Gastrocnemius medialis (tissue), 4 donors: ENCODE results near the gene WWOX.

Source experiments
- POLR2A ChIP-seq, 2 donors: fragments of 450-650 bp; IDR thresholded peaks; one replicate each; pipeline ENCODE4 v1.6.1; 2017; ENCODE audit warnings: antibody characterized with exemption in 2 of 2, mild to moderate bottlenecking in 2 of 2, moderate library complexity in 2 of 2
- TF ChIP-seq, protein P1 (sequence below), 5 experiments: fragments of 450-650 bp in 3 of 5; fragments of 200-600 bp in 2 of 5; sonication (generic) in 2 of 5; IDR thresholded peaks in 4 of 5; conservative IDR thresholded peaks in 1 of 5; 1 replicate in 4 of 5; 2 replicates in 1 of 5; pipeline ENCODE4 v1.5.1; 2016 to 2019; ENCODE audit warnings: antibody characterized with exemption in 5 of 5, mild to moderate bottlenecking in 3 of 5, moderate library complexity in 3 of 5

DNA sequence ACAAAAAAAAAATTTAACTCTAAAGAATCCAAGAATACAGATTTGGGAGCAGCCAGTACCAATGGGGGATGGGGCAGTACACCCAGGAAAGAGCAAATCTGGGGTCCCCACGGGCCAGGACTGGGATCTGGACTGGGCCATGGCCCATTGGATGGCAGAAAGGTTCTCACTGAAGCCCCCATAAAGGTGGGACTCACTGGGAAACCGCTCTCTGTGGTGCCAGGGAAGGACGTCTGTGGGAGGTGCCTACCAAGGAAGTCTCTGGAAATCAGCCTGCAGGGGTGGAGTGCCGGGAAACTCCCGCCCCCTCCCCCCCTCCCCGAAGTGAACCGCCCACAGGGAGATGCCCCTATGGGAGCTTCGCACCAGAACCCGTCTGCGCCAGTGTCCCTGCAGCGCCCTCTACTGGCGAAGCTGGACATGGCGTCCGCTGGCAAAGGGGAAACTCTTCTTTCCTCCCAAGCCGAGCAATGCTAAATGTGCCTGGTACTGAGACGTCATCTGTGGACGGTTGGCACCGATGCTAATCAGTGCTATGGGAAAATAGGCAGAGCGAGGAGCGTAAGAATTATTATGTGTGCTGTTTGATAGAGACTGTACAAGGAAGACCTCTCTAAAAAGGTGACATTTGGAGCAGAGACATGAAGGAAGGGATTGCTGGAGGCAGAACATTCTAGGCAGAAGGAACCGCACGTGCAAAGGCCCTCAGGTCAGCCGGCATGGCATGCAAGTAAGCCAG lies 671.1 kb downstream of the WWOX start:
- TF ChIP-seq, protein P1, sequence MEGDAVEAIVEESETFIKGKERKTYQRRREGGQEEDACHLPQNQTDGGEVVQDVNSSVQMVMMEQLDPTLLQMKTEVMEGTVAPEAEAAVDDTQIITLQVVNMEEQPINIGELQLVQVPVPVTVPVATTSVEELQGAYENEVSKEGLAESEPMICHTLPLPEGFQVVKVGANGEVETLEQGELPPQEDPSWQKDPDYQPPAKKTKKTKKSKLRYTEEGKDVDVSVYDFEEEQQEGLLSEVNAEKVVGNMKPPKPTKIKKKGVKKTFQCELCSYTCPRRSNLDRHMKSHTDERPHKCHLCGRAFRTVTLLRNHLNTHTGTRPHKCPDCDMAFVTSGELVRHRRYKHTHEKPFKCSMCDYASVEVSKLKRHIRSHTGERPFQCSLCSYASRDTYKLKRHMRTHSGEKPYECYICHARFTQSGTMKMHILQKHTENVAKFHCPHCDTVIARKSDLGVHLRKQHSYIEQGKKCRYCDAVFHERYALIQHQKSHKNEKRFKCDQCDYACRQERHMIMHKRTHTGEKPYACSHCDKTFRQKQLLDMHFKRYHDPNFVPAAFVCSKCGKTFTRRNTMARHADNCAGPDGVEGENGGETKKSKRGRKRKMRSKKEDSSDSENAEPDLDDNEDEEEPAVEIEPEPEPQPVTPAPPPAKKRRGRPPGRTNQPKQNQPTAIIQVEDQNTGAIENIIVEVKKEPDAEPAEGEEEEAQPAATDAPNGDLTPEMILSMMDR (IDR thresholded peaks at IDR 0.05 in 4 of 5, conservative IDR thresholded peaks at IDR 0.05 in 1 of 5), result peak; percentile 66 to 93 (median 85)
- TF ChIP-seq POLR2A (IDR thresholded peaks at IDR 0.05), result no peak
